GM12878 (cell line): ENCODE measurements around the gene LARP4B. TPM values are rescaled to one million over a fixed set of nuclear protein-coding genes. Genes with fewer than 3 reads are reported as not detected.

ENCODE experiments used
- ATAC-seq: fragments of 200-7000 bp; cut with Tn5 transposase; 3 replicates; pipeline ENCODE4 v1.9.1; 2020; ENCODE audit warnings: mild to moderate bottlenecking, moderate library complexity
- BruUV-seq: library from RNA; stranded (reverse); fragments of 400-500 nt; replicated peaks from 2 replicates; lab custom pipeline; 2021; lab: Mats Ljungman, UMichigan
- CTCF ChIA-PET: fragments of 300-600 bp; sonication (Branson Sonifier 250); formaldehyde crosslinking; extraction: SDS; loops from one replicate; lab custom pipeline; 2021; ENCODE audit warnings: inconsistent platforms; lab: Yijun Ruan, JAX
- POLR2A ChIA-PET: fragments of 350-600 bp; formaldehyde crosslinking; extraction: SDS; loops from one replicate; lab custom pipeline; 2021; ENCODE audit warnings: inconsistent platforms; lab: Charles Lee
- RAD21 ChIA-PET: fragments of 300-600 bp; sonication (Branson Sonifier 250); formaldehyde crosslinking; loops from one replicate; lab custom pipeline; 2023; ENCODE audit warnings: antibody characterized with exemption; ENCODE audit not compliant: unreplicated experiment; lab: Charles Lee
- SMC1A ChIA-PET: fragments of 300-600 bp; sonication (Branson Sonifier 250); formaldehyde crosslinking; loops from one replicate; lab custom pipeline; 2023; ENCODE audit not compliant: unreplicated experiment, uncharacterized antibody; lab: Charles Lee
- DNase-seq: peaks from one replicate; pipeline ENCODE4 v3.0.0-alpha.2; 2011; ENCODE audit warnings: low read depth, low spot score
- FAIRE-seq: peaks from 3 replicates; lab custom pipeline; 2011; peaks lifted over from hg19 to GRCh38; lab: Jason Lieb, UNC
- H2AFZ ChIP-seq: 2 replicates; pipeline ENCODE4 v1.6.0; 2011; ENCODE audit warnings: low read depth, low read length, control low read depth; ENCODE audit not compliant: control insufficient read depth
- H3K27ac ChIP-seq: 2 replicates; pipeline ENCODE4 v1.5.1; 2011; ENCODE audit warnings: control low read depth; ENCODE audit not compliant: control insufficient read depth, insufficient read depth
- H3K27me3 ChIP-seq, 2 experiments: replicated peaks in 1 of 2; 2 replicates each; pipeline versions ENCODE4 v1.6.0 to v1.6.1; 2011; ENCODE audit warnings: low read length in 1 of 2; ENCODE audit not compliant: control insufficient read depth in 2 of 2, insufficient read depth in 2 of 2
- H3K36me3 ChIP-seq, 2 experiments: 2 replicates each; pipeline ENCODE4 v1.5.1; 2011; ENCODE audit warnings: low read length in 1 of 2; ENCODE audit not compliant: control insufficient read depth in 2 of 2, insufficient read depth in 2 of 2
- H3K4me1 ChIP-seq: 2 replicates; pipeline ENCODE4 v1.6.1; 2011; ENCODE audit warnings: mild to moderate bottlenecking, low read length, moderate library complexity, mixed read lengths; ENCODE audit not compliant: control insufficient read depth, insufficient read depth
- H3K4me2 ChIP-seq: 2 replicates; pipeline ENCODE4 v1.6.0; 2011; ENCODE audit warnings: control low read depth; ENCODE audit not compliant: control insufficient read depth, insufficient read depth
- H3K4me3 ChIP-seq: fragments of 200-600 bp; sonication (generic); 2 replicates; pipeline ENCODE4 v1.5.1; 2016
- H3K79me2 ChIP-seq: 2 replicates; pipeline ENCODE4 v1.6.0; 2011; ENCODE audit warnings: low read length; ENCODE audit not compliant: control insufficient read depth, insufficient read depth
- H3K9ac ChIP-seq: 2 replicates; pipeline ENCODE4 v1.8.0; 2011; ENCODE audit warnings: low read length, control low read depth, mixed read lengths; ENCODE audit not compliant: control insufficient read depth, insufficient read depth
- H3K9me3 ChIP-seq: replicated peaks from 3 replicates; pipeline ENCODE4 v1.5.1; 2011; ENCODE audit warnings: mild to moderate bottlenecking, low read length; ENCODE audit not compliant: control insufficient read depth, insufficient read depth
- H4K20me1 ChIP-seq: 2 replicates; pipeline ENCODE4 v1.6.0; 2011; ENCODE audit not compliant: control insufficient read depth, insufficient read depth
- CREB1 ChIP-seq: IDR thresholded peaks from 2 replicates; pipeline ENCODE4 v1.6.1; 2012; ENCODE audit warnings: low read depth, mild to moderate bottlenecking, inconsistent platforms
- EZH2 ChIP-seq: IDR thresholded peaks from 2 replicates; pipeline ENCODE4 v1.6.1; 2012; ENCODE audit warnings: low read depth, mild to moderate bottlenecking, control low read depth, inconsistent platforms, low read length, borderline replicate concordance; ENCODE audit not compliant: control insufficient read depth
- IKZF1 ChIP-seq: fragments of 450-650 bp; conservative IDR thresholded peaks from 2 replicates; pipeline ENCODE4 v1.6.1; 2017; ENCODE audit warnings: antibody characterized with exemption, mild to moderate bottlenecking
- JUND ChIP-seq: IDR thresholded peaks from 2 replicates; pipeline ENCODE4 v1.6.1; 2012; ENCODE audit warnings: low read depth, mild to moderate bottlenecking, low read length, improper control_type of control experiment, moderate library complexity
- MEF2B ChIP-seq: fragments of 450-650 bp; IDR thresholded peaks from 2 replicates; pipeline ENCODE4 v1.6.1; 2018; ENCODE audit warnings: mild to moderate bottlenecking, moderate library complexity; ENCODE audit not compliant: partially characterized antibody, poor library complexity, severe bottlenecking
- MLLT1 ChIP-seq: fragments of 450-650 bp; IDR thresholded peaks from 2 replicates; pipeline ENCODE4 v1.6.1; 2016; ENCODE audit warnings: mild to moderate bottlenecking
- NFYA ChIP-seq: IDR thresholded peaks from 2 replicates; pipeline ENCODE4 v1.6.1; 2011; ENCODE audit warnings: low read depth, mild to moderate bottlenecking, low read length, improper control_type of control experiment, borderline replicate concordance
- POLR2A ChIP-seq: IDR thresholded peaks from 2 replicates; pipeline ENCODE4 v1.6.1; 2011; ENCODE audit warnings: low read depth, mild to moderate bottlenecking, low read length
- RFX5 ChIP-seq: IDR thresholded peaks from 2 replicates; pipeline ENCODE4 v1.6.1; 2011; ENCODE audit warnings: low read depth, low read length, improper control_type of control experiment
- SIX5 ChIP-seq: IDR thresholded peaks from 2 replicates; pipeline ENCODE4 v1.6.1; 2011; ENCODE audit warnings: mild to moderate bottlenecking, low read depth, low read length, moderate library complexity; ENCODE audit not compliant: severe bottlenecking
- SREBF1 ChIP-seq: IDR thresholded peaks from 2 replicates; pipeline ENCODE4 v1.6.1; 2012; ENCODE audit warnings: mild to moderate bottlenecking, low read length
- SRF ChIP-seq, 2 experiments: IDR thresholded peaks; 2 replicates each; pipeline ENCODE4 v1.6.1; 2011; ENCODE audit warnings: low read depth in 2 of 2, low read length in 2 of 2, mild to moderate bottlenecking in 1 of 2, moderate library complexity in 1 of 2
- WGBS: methylation state at CpG from one replicate; pipeline ENCODE4 v1.1.6; 2016; ENCODE audit warnings: low lambda C conversion rate; ENCODE audit not compliant: insufficient replicate concordance, insufficient coverage; ENCODE audit errors: missing lambda C conversion rate; 5-methylcytosine and 5-hydroxymethylcytosine counted together
- in situ Hi-C: fragments of 300-500 bp; cut with MboI; formaldehyde crosslinking; loops from 9 replicates; pipeline ENCODE4 v1.14.3; 2018; ENCODE audit warnings: mixed read lengths
- intact Hi-C: fragments of 100-400 bp; cut with micrococcal nuclease; formaldehyde crosslinking; loops from one replicate; pipeline ENCODE4 v1.14.2; 2022; ENCODE audit not compliant: unreplicated experiment
- polyA plus RNA-seq, 11 experiments: library from polyadenylated mRNA; depleted of rRNA in 4 of 11; unstranded in 6 of 11; stranded (reverse) in 5 of 11; fragments of >200 nt; fragmentation: Nextera tagmentation in 4 of 11; fragmentation: Illumina TruSeq in 1 of 11; extraction: Ambion mirVana in 4 of 11; extraction: Trizol in 1 of 11; gene quantifications; 1 replicate in 1 of 11; 2 replicates in 10 of 11; pipeline versions ENCODE4 v1.2.1 to v1.2.3, GENCODE V29; 2011 to 2016; ENCODE audit warnings: inconsistent platforms in 2 of 11, missing spikeins in 2 of 11, low read depth in 1 of 11
- total RNA-seq, 4 experiments: library from RNA; depleted of rRNA in 3 of 4; stranded (reverse); fragments of >200 nt in 3 of 4; fragmentation: Illumina TruSeq in 1 of 4; extraction: Trizol in 1 of 4; gene quantifications; 2 replicates each; pipeline versions ENCODE4 v1.2.1 to v1.2.3, GENCODE V29; 2013 to 2021

LARP4B gene
- total and polyA plus RNA-seq, 10 of the 15 experiments (the other 5 are each of a cell fraction or from before 2014, with no cell fraction given) = 10.5 to 119 (median 39.4) TPM

GRCh38 chr10:958856-959255 is 27.4 kb upstream of the LARP4B start:
- ChIA-PET POLR2A (no interaction called here), SMC1A (no interaction called here), RAD21 (no interaction called here), CTCF (no interaction called here)
- H3K4me2 ChIP-seq = no peak overlapping the region
- intact Hi-C loops (no loop called here), in situ Hi-C loops (no loop called here)
- no peak overlapping the region for H3K9ac ChIP-seq
- H3K4me3 ChIP-seq = no peak overlapping the region
- no peak for DNase-seq
- H2AFZ ChIP-seq = no peak overlapping the region
- BruUV-seq = no TSS peak
- no peaks in the 10 kb centered on the region for H3K36me3 ChIP-seq
- H4K20me1 ChIP-seq = no peaks in the 10 kb centered on the region
- H3K79me2 ChIP-seq = no peaks in the 10 kb centered on the region
- 52% methylated on average over 6 of the region's 6 CpGs for WGBS
- H3K4me1 ChIP-seq = no peaks in the 10 kb centered on the region
- H3K9me3 ChIP-seq = no peaks in the 10 kb centered on the region
- no peaks in the 10 kb centered on the region; a peak in 2 of 4 replicates for H3K27me3 ChIP-seq
- no peak for ATAC-seq
- FAIRE-seq = no peak
- no peak overlapping the region for H3K27ac ChIP-seq
- TF ChIP-seq NFYA (no peak), CREB1 (no peak), IKZF1 (no peak), JUND (no peak), SIX5 (no peak), MEF2B (no peak)

GRCh38 chr10:958106-958505 is 26.6 kb upstream of the LARP4B start:
- FAIRE-seq = no peak
- intact Hi-C loops (no loop called here), in situ Hi-C loops (no loop called here)
- DNase-seq = no peak
- no TSS peak for BruUV-seq
- Histone ChIP-seq H3K36me3 (no peaks in the 10 kb centered on the region), H3K27me3 (peaks cover 0 to 2% of the 10 kb centered on the region in 2 experiments; a peak in 3 of 4 replicates), H3K4me1 (no peaks in the 10 kb centered on the region), H2AFZ (no peak overlapping the region)
- RAD21 ChIA-PET = no interaction called here
- no peak for TF ChIP-seq MLLT1
- TF ChIP-seq RFX5 = no peak
- no peak for TF ChIP-seq POLR2A
- no peak for TF ChIP-seq SREBF1
- TF ChIP-seq MEF2B = no peak
- no peak for TF ChIP-seq EZH2
- no peak for TF ChIP-seq SRF (IDR thresholded peaks at IDR 0.05; ENCODE audit: low read depth in 2 of 2, low read length in 2 of 2)
- TF ChIP-seq, all 136 proteins: peak for 0
- Histone ChIP-seq H3K79me2 (no peaks in the 10 kb centered on the region), H3K9ac (no peak overlapping the region), H3K9me3 (no peaks in the 10 kb centered on the region), H3K4me2 (no peak overlapping the region), H3K4me3 (no peak overlapping the region), H4K20me1 (no peaks in the 10 kb centered on the region), H3K27ac (no peak overlapping the region)
- ATAC-seq = no peak
- ChIA-PET POLR2A (no interaction called here), CTCF (no interaction called here), SMC1A (interaction anchor here (0.9 to 1.1 kb wide), 2 partner anchors 12 to 14 kb away, joined by 3 read pairs; no protein-coding TSS in a partner anchor)
- WGBS = 47% methylated on average over 9 of the region's 9 CpGs
